ENCODE data around the gene KLHDC10.
"Not testable (repeated sequence)": the region's sequence is repeated elsewhere in the genome, so short reads cannot be mapped to it uniquely, and the experiment has no call there.

KLHDC10 gene

GRCh38 chr7:130156140-130156539 lies 85.8 kb downstream of the KLHDC10 start:
- DNase-seq (ENCODE audit: low read depth) = no peak

GRCh38 chr7:130157700-130158099 lies 87.4 kb downstream of the KLHDC10 start:
- DNase-seq (ENCODE audit: low read depth) = no peak

- no peak for DNase-seq (ENCODE audit: low read depth)
These were observed 89.7 kb downstream of the KLHDC10 start for GRCh38 chr7:130160023-130160422.

GRCh38 chr7:130160455-130160854 lies 90.1 kb downstream of the KLHDC10 start:
- DNase-seq (ENCODE audit: low read depth) = no peak

- no peak for DNase-seq (ENCODE audit: low read depth)
These were observed 91.9 kb downstream of the KLHDC10 start for GRCh38 chr7:130162196-130162595.

GRCh38 chr7:130174237-130174959 lies 104.1 kb downstream of the KLHDC10 start:
- DNase-seq (ENCODE audit: low read depth) = no peak

- DNase-seq (ENCODE audit: low read depth) = no peak
These were observed 107.9 kb downstream of the KLHDC10 start for GRCh38 chr7:130178251-130178650.

- DNase-seq (ENCODE audit: low read depth) = no peak
These were observed 109.3 kb downstream of the KLHDC10 start for GRCh38 chr7:130179631-130180030.

GRCh38 chr7:130180571-130181262 lies 110.4 kb downstream of the KLHDC10 start:
- DNase-seq (ENCODE audit: low read depth) = no peak

GRCh38 chr7:130181263-130181605 lies 110.9 kb downstream of the KLHDC10 start:
- no peak for DNase-seq (ENCODE audit: low read depth)

GRCh38 chr7:130182990-130183389 lies 112.7 kb downstream of the KLHDC10 start:
- DNase-seq (ENCODE audit: low read depth) = no peak

GRCh38 chr7:130184349-130184748 lies 114.0 kb downstream of the KLHDC10 start:
- not testable (repeated sequence) for DNase-seq (ENCODE audit: low read depth)

Measured in HS-27A (cell line).